ENCODE data around the gene GTPBP6. TPM values are rescaled to one million over a fixed set of nuclear protein-coding genes. Genes with fewer than 3 reads are reported as not detected.

GTPBP6 gene
- total RNA-seq: 10 to 100 TPM; 68.0 to 68.3 TPM

- intact Hi-C loops (cut with micrococcal nuclease): no loop called here
Observed at GRCh38 chrX:318739-319578, at the start of gene GTPBP6. Gene GTPBP6, minus strand, starts transcription at chrX:318796. Its CDS starts 9 bp downstream, at chrX:318787.

GRCh38 chrX:367866-368265, 49.3 kb upstream of the GTPBP6 start:
- DNase-seq (no peak), ATAC-seq (no peak)
- Mint-ChIP-seq H3K4me1 (ENCODE audit: low read depth) (peaks cover 21% of the 10 kb centered on the region), H3K36me3 (ENCODE audit: low read depth) (peaks cover 20% of the 10 kb centered on the region), H3K27ac (no peak overlapping the region), H3K27me3 (peaks cover 15% of the 10 kb centered on the region), H3K9me3 (no peaks in the 10 kb centered on the region), H3K4me3 (no peak overlapping the region)
- TF ChIP-seq CTCF (IDR thresholded peaks at IDR 0.05): no peak
- intact Hi-C loops (cut with micrococcal nuclease): no loop called here
- POLR2A ChIA-PET: no interaction called here
- CTCF ChIA-PET: no interaction called here

More at GRCh38 chrX:318739-319578, at the start of gene GTPBP6:
- peak within 1 kb of the TSS; percentile 89 for H3K4me3 Mint-ChIP-seq
- no peaks in the 10 kb centered on the region for H3K9me3 Mint-ChIP-seq
- peak within 1 kb of the TSS; percentile 99 for H3K27ac Mint-ChIP-seq
- peaks cover 10% of the 10 kb centered on the region for H3K36me3 Mint-ChIP-seq (ENCODE audit: low read depth)
- no peak for TF ChIP-seq CTCF (IDR thresholded peaks at IDR 0.05)
- ATAC-seq (peak; percentile 74), DNase-seq (peak; percentile 99)
- peaks cover 20% of the 10 kb centered on the region for H3K4me1 Mint-ChIP-seq (ENCODE audit: low read depth)
- CTCF ChIA-PET: no interaction called here
- no peaks in the 10 kb centered on the region for H3K27me3 Mint-ChIP-seq
- POLR2A ChIA-PET: no interaction called here

- Mint-ChIP-seq H3K27me3 (peaks cover 12% of the 10 kb centered on the region), H3K36me3 (ENCODE audit: low read depth) (peaks cover 23% of the 10 kb centered on the region), H3K4me3 (no peak overlapping the region), H3K9me3 (no peaks in the 10 kb centered on the region), H3K27ac (no peak overlapping the region), H3K4me1 (ENCODE audit: low read depth) (peaks cover 19% of the 10 kb centered on the region)
- DNase-seq (no peak), ATAC-seq (no peak)
- no peak for TF ChIP-seq CTCF (IDR thresholded peaks at IDR 0.05)
- intact Hi-C loops (cut with micrococcal nuclease): no loop called here
- ChIA-PET CTCF (no interaction called here), POLR2A (no interaction called here)
Observed at GRCh38 chrX:367349-367748, 48.8 kb upstream of the GTPBP6 start.

GRCh38 chrX:363621-364375, 45.2 kb upstream of the GTPBP6 start:
- intact Hi-C loops (cut with micrococcal nuclease): no loop called here
- CTCF ChIA-PET: no interaction called here
- POLR2A ChIA-PET: no interaction called here
- TF ChIP-seq CTCF (IDR thresholded peaks at IDR 0.05): no peak
- no peak for DNase-seq
- H3K4me3 Mint-ChIP-seq: no peak overlapping the region
- H3K27ac Mint-ChIP-seq: no peak overlapping the region
- peaks cover 14% of the 10 kb centered on the region for H3K9me3 Mint-ChIP-seq
- H3K36me3 Mint-ChIP-seq (ENCODE audit: low read depth): peaks cover 47% of the 10 kb centered on the region
- H3K4me1 Mint-ChIP-seq (ENCODE audit: low read depth): no peaks in the 10 kb centered on the region
- ATAC-seq: no peak
- H3K27me3 Mint-ChIP-seq: no peaks in the 10 kb centered on the region
